C4-2B (cell line): ENCODE measurements around the gene BAG1.

ENCODE experiments used
- CTCF ChIP-seq: fragments of 450-650 bp; conservative IDR thresholded peaks from 2 replicates; pipeline ENCODE4 v1.5.1; 2017; ENCODE audit warnings: mild to moderate bottlenecking
- ZFX ChIP-seq: fragments of 450-650 bp; IDR thresholded peaks from 2 replicates; pipeline ENCODE4 v1.6.1; 2017

GRCh38 chr9:33250458-33250995 lies 14.0 kb downstream of the BAG1 start:
- TF ChIP-seq CTCF (no peak), ZFX (no peak)
